NT2/D1 (cell line): ENCODE measurements around the gene FILIP1L.

ENCODE experiments used
- DNase-seq: peaks from one replicate; pipeline ENCODE4 v3.0.0-alpha.2; 2011; ENCODE audit warnings: low read depth, low spot score
- H3K27me3 ChIP-seq: 2 replicates; pipeline ENCODE4 v1.6.0; 2011; ENCODE audit warnings: mild to moderate bottlenecking; ENCODE audit not compliant: insufficient read length, insufficient read depth
- H3K36me3 ChIP-seq: 2 replicates; pipeline ENCODE4 v1.6.1; 2011; ENCODE audit warnings: mild to moderate bottlenecking, low read length, mixed read lengths; ENCODE audit not compliant: insufficient read depth, insufficient read length
- H3K4me1 ChIP-seq: 2 replicates; pipeline ENCODE4 v1.5.1; 2011; ENCODE audit not compliant: insufficient read depth, insufficient read length
- H3K4me3 ChIP-seq: 2 replicates; pipeline ENCODE4 v1.5.1; 2011; ENCODE audit warnings: low read depth; ENCODE audit not compliant: insufficient read length
- H3K9ac ChIP-seq: 2 replicates; pipeline ENCODE4 v1.6.0; 2011; ENCODE audit warnings: low read depth; ENCODE audit not compliant: insufficient read length
- H3K9me3 ChIP-seq: 2 replicates; pipeline ENCODE4 v1.5.1; 2011; ENCODE audit warnings: mild to moderate bottlenecking, low read length; ENCODE audit not compliant: insufficient read depth
- SUZ12 ChIP-seq: IDR thresholded peaks from 2 replicates; pipeline ENCODE4 v1.6.1; 2011; ENCODE audit not compliant: insufficient read length, insufficient read depth; ENCODE audit errors: extremely low read depth
- YY1 ChIP-seq: IDR thresholded peaks from 2 replicates; pipeline ENCODE4 v1.6.1; 2011; ENCODE audit not compliant: insufficient read length, insufficient read depth
- ZNF274 ChIP-seq: IDR thresholded peaks from 2 replicates; pipeline ENCODE4 v1.6.1; 2011; ENCODE audit warnings: mild to moderate bottlenecking, low read depth, low read length

FILIP1L gene

GRCh38 chr3:100141586-100141985, 27.3 kb upstream of the FILIP1L start:
- no peaks in the 10 kb centered on the region for H3K36me3 ChIP-seq
- H3K9me3 ChIP-seq, result peaks cover 13% of the 10 kb centered on the region
- H3K4me3 ChIP-seq, result no peak overlapping the region
- no peak overlapping the region for H3K9ac ChIP-seq
- no peaks in the 10 kb centered on the region for H3K27me3 ChIP-seq
- TF ChIP-seq SUZ12, result no peak
- no peak for TF ChIP-seq ZNF274
- TF ChIP-seq YY1, result no peak
- no peaks in the 10 kb centered on the region for H3K4me1 ChIP-seq
- no peak for DNase-seq

- Histone ChIP-seq H3K36me3 (no peaks in the 10 kb centered on the region), H3K27me3 (no peaks in the 10 kb centered on the region), H3K9ac (no peak overlapping the region), H3K9me3 (peaks cover 13% of the 10 kb centered on the region), H3K4me3 (no peak overlapping the region), H3K4me1 (no peaks in the 10 kb centered on the region)
- DNase-seq, result no peak
- no peak for TF ChIP-seq ZNF274
- TF ChIP-seq YY1, result no peak
- TF ChIP-seq SUZ12, result no peak
Observed at GRCh38 chr3:100140976-100141375, 26.7 kb upstream of the FILIP1L start.

- no peak for DNase-seq
- no peak for TF ChIP-seq SUZ12
- no peak for TF ChIP-seq YY1
- TF ChIP-seq ZNF274, result no peak
- H3K27me3 ChIP-seq, result no peaks in the 10 kb centered on the region
Observed at GRCh38 chr3:100136921-100137320, 22.6 kb upstream of the FILIP1L start.

GRCh38 chr3:100131241-100131640, 16.9 kb upstream of the FILIP1L start:
- Histone ChIP-seq H3K36me3 (no peaks in the 10 kb centered on the region), H3K27me3 (no peaks in the 10 kb centered on the region), H3K4me3 (no peak overlapping the region), H3K9me3 (no peaks in the 10 kb centered on the region), H3K9ac (no peak overlapping the region), H3K4me1 (no peaks in the 10 kb centered on the region)
- TF ChIP-seq ZNF274, result no peak
- DNase-seq, result no peak

More at GRCh38 chr3:100136921-100137320, 22.6 kb upstream of the FILIP1L start:
- no peaks in the 10 kb centered on the region for H3K4me1 ChIP-seq
- no peaks in the 10 kb centered on the region for H3K36me3 ChIP-seq
- H3K9ac ChIP-seq, result no peak overlapping the region
- no peaks in the 10 kb centered on the region for H3K9me3 ChIP-seq
- H3K4me3 ChIP-seq, result no peak overlapping the region

GRCh38 chr3:100129941-100130340, 15.6 kb upstream of the FILIP1L start:
- DNase-seq, result no peak
- H3K4me1 ChIP-seq, result no peaks in the 10 kb centered on the region
- no peaks in the 10 kb centered on the region for H3K27me3 ChIP-seq
- H3K4me3 ChIP-seq, result no peak overlapping the region
- no peak overlapping the region for H3K9ac ChIP-seq
- no peaks in the 10 kb centered on the region for H3K36me3 ChIP-seq
- H3K9me3 ChIP-seq, result no peaks in the 10 kb centered on the region
- TF ChIP-seq YY1 (no peak), SUZ12 (no peak)

- Histone ChIP-seq H3K4me3 (no peak overlapping the region), H3K36me3 (no peaks in the 10 kb centered on the region), H3K9ac (no peak overlapping the region), H3K27me3 (no peaks in the 10 kb centered on the region), H3K9me3 (no peaks in the 10 kb centered on the region), H3K4me1 (no peaks in the 10 kb centered on the region)
- no peak for TF ChIP-seq YY1
- TF ChIP-seq ZNF274, result no peak
- no peak for TF ChIP-seq SUZ12
- no peak for DNase-seq
Observed at GRCh38 chr3:100128565-100128964, 14.3 kb upstream of the FILIP1L start.

- no peaks in the 10 kb centered on the region for H3K36me3 ChIP-seq
- H3K4me3 ChIP-seq, result no peak overlapping the region
- H3K9ac ChIP-seq, result no peak overlapping the region
- H3K27me3 ChIP-seq, result no peaks in the 10 kb centered on the region
- TF ChIP-seq ZNF274 (no peak), SUZ12 (no peak), YY1 (no peak)
- no peaks in the 10 kb centered on the region for H3K4me1 ChIP-seq
- no peak for DNase-seq
- no peaks in the 10 kb centered on the region for H3K9me3 ChIP-seq
Observed at GRCh38 chr3:100127792-100128191, 13.5 kb upstream of the FILIP1L start.
